ENCODE results near the gene C4orf50.

DNA sequence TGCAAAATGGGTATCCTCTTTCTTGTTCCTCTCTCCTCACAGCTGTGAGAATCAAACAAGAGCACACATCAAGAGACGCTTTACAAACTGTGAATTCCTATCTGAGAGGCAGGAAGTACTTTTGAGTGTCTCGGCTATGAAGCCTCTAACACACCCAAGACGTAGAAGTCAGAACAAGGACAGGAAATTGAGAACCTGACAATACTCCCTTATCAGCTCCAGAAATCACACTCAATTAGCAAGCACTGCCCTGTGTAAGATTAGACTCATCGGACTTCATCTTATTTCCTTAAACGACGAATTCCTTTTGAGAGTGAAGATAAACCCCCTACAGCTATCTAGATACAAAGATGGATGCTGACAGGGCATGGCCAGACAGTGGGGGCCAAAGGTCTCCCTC lies 74.7 kb downstream of the C4orf50 start:
- TF ChIP-seq, protein P1, sequence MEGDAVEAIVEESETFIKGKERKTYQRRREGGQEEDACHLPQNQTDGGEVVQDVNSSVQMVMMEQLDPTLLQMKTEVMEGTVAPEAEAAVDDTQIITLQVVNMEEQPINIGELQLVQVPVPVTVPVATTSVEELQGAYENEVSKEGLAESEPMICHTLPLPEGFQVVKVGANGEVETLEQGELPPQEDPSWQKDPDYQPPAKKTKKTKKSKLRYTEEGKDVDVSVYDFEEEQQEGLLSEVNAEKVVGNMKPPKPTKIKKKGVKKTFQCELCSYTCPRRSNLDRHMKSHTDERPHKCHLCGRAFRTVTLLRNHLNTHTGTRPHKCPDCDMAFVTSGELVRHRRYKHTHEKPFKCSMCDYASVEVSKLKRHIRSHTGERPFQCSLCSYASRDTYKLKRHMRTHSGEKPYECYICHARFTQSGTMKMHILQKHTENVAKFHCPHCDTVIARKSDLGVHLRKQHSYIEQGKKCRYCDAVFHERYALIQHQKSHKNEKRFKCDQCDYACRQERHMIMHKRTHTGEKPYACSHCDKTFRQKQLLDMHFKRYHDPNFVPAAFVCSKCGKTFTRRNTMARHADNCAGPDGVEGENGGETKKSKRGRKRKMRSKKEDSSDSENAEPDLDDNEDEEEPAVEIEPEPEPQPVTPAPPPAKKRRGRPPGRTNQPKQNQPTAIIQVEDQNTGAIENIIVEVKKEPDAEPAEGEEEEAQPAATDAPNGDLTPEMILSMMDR (conservative IDR thresholded peaks at IDR 0.05; ENCODE audit: low read depth, low read length), result no peak
- TF ChIP-seq RAD21 (IDR thresholded peaks at IDR 0.05; ENCODE audit: low read length) (no peak), BHLHE40 (IDR thresholded peaks at IDR 0.05; ENCODE audit: low read depth, low read length) (no peak), POLR2A (IDR thresholded peaks at IDR 0.05; ENCODE audit: low read depth, low read length) (no peak), SMC3 (IDR thresholded peaks at IDR 0.05; ENCODE audit: low read depth, low read length) (no peak), FOS (IDR thresholded peaks at IDR 0.05; ENCODE audit: low read depth, low read length) (no peak), MAFK (IDR thresholded peaks at IDR 0.05; ENCODE audit: low read depth, low read length) (no peak)
- TF ChIP-seq, protein P2, sequence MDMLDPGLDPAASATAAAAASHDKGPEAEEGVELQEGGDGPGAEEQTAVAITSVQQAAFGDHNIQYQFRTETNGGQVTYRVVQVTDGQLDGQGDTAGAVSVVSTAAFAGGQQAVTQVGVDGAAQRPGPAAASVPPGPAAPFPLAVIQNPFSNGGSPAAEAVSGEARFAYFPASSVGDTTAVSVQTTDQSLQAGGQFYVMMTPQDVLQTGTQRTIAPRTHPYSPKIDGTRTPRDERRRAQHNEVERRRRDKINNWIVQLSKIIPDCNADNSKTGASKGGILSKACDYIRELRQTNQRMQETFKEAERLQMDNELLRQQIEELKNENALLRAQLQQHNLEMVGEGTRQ (IDR thresholded peaks at IDR 0.05; ENCODE audit: low read depth, low read length), result no peak

Measured in IMR-90 (cell line).